DND-41 (cell line): ENCODE results near the gene PRKCD.

ENCODE experiments used
- EZH2 ChIP-seq: IDR thresholded peaks from 3 replicates; pipeline ENCODE4 v1.6.1; 2012; ENCODE audit warnings: borderline replicate concordance, low read depth, mild to moderate bottlenecking, moderate library complexity, low read length, inconsistent platforms; ENCODE audit not compliant: severe bottlenecking
- TF ChIP-seq, protein P1 (sequence below): IDR thresholded peaks from 2 replicates; pipeline ENCODE4 v1.5.1; 2012; ENCODE audit warnings: borderline replicate concordance, low read length, moderate library complexity, mild to moderate bottlenecking; ENCODE audit not compliant: poor library complexity, severe bottlenecking; ENCODE audit errors: extremely low read depth

DNA sequence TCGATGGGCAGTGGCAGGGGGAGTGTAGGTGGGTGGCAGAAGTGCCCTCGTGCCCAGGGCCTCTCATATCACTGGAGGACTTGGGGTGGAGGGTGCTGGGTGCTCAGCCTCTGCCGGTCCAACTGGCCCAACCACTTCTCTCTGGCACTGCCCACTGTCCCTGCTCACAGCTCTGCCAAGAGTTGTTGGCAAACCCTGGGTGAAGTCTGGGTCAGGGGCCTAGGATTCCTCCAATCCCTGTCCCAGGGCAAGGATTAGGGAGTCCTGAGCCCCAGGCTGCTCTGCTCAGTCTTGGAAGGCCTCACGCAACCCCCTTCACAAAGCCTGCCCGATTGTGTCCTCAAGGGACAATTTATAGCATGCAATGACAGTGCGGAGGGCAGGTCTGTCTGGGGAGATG is 5.2 kb upstream of the PRKCD start:
- TF ChIP-seq, protein P1, sequence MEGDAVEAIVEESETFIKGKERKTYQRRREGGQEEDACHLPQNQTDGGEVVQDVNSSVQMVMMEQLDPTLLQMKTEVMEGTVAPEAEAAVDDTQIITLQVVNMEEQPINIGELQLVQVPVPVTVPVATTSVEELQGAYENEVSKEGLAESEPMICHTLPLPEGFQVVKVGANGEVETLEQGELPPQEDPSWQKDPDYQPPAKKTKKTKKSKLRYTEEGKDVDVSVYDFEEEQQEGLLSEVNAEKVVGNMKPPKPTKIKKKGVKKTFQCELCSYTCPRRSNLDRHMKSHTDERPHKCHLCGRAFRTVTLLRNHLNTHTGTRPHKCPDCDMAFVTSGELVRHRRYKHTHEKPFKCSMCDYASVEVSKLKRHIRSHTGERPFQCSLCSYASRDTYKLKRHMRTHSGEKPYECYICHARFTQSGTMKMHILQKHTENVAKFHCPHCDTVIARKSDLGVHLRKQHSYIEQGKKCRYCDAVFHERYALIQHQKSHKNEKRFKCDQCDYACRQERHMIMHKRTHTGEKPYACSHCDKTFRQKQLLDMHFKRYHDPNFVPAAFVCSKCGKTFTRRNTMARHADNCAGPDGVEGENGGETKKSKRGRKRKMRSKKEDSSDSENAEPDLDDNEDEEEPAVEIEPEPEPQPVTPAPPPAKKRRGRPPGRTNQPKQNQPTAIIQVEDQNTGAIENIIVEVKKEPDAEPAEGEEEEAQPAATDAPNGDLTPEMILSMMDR: no peak
- no peak for TF ChIP-seq EZH2
